HepG2 (cell line): ENCODE data around the gene ZBTB45. TPM values are rescaled to one million over a fixed set of nuclear protein-coding genes. Genes with fewer than 3 reads are reported as not detected.

Source experiments
- ATAC-seq: fragments of 200-7000 bp; cut with Tn5 transposase; 3 replicates; pipeline ENCODE4 v1.9.1; 2020; ENCODE audit warnings: mild to moderate bottlenecking, moderate library complexity
- BruUV-seq: library from RNA; stranded (reverse); fragments of 400-500 nt; replicated peaks from 2 replicates; lab custom pipeline; 2021; lab: Mats Ljungman, UMichigan
- CTCF ChIA-PET: fragments of 300-600 bp; formaldehyde crosslinking; extraction: SDS; loops from one replicate; lab custom pipeline; 2021; ENCODE audit warnings: low total read pairs, inconsistent platforms, low intra/inter-chr PET ratio; lab: Yijun Ruan, JAX
- POLR2A ChIA-PET: fragments of 350-600 bp; sonication (Branson Sonifier 250); formaldehyde crosslinking; loops from one replicate; lab custom pipeline; 2020; ENCODE audit warnings: antibody characterized with exemption, inconsistent platforms; lab: Yijun Ruan, JAX
- DNase-seq: peaks from one replicate; pipeline ENCODE4 v3.0.0-alpha.2; 2015; ENCODE audit warnings: low spot score
- FAIRE-seq: peaks from 3 replicates; lab custom pipeline; 2011; peaks lifted over from hg19 to GRCh38; lab: Jason Lieb, UNC
- H2AFZ ChIP-seq: one replicate; pipeline ENCODE4 v1.6.1; 2011; ENCODE audit warnings: low read length, inconsistent platforms
- H3K27ac ChIP-seq: fragments of 300-600 bp; 3 replicates; pipeline ENCODE4 v1.8.0; 2011; ENCODE audit warnings: mixed run types, mild to moderate bottlenecking, mixed read lengths, low read length, inconsistent platforms; ENCODE audit not compliant: insufficient read depth; ENCODE audit errors: extremely low read length
- H3K27me3 ChIP-seq, 2 experiments: fragments of 200-600 bp in 1 of 2; 2 replicates in 1 of 2; 3 replicates in 1 of 2; pipeline versions ENCODE4 v1.6.0 to v1.8.0; 2011; ENCODE audit warnings: low read length in 2 of 2, mild to moderate bottlenecking in 2 of 2, moderate library complexity in 2 of 2, inconsistent platforms in 1 of 2; ENCODE audit not compliant: insufficient read depth in 2 of 2, control insufficient read depth in 1 of 2
- H3K36me3 ChIP-seq, 2 experiments: fragments of 200-600 bp in 1 of 2; replicated peaks in 1 of 2; 2 replicates in 1 of 2; 3 replicates in 1 of 2; pipeline versions ENCODE4 v1.5.1 to v1.8.0; 2011; ENCODE audit warnings: low read length in 2 of 2, inconsistent platforms in 1 of 2; ENCODE audit not compliant: insufficient read depth in 2 of 2, control insufficient read depth in 1 of 2
- H3K4me1 ChIP-seq: 2 replicates; pipeline ENCODE4 v1.5.1; 2012; ENCODE audit warnings: low read length, inconsistent platforms; ENCODE audit not compliant: insufficient read depth
- H3K4me2 ChIP-seq: 2 replicates; pipeline ENCODE4 v1.6.0; 2011; ENCODE audit warnings: low read depth, low read length, inconsistent platforms
- H3K4me3 ChIP-seq, 3 experiments: fragments of 200-600 bp in 1 of 3; sonication (generic), shearing (Covaris generic) in 1 of 3; replicated peaks in 1 of 3; 2 replicates each; pipeline ENCODE4 v1.5.1; 2011 to 2016; ENCODE audit warnings: low read length in 3 of 3, inconsistent platforms in 2 of 3, low read depth in 2 of 3, mild to moderate bottlenecking in 2 of 3, control low read depth in 1 of 3, mixed read lengths in 1 of 3; ENCODE audit not compliant: insufficient read depth in 1 of 3
- H3K79me2 ChIP-seq: one replicate; pipeline ENCODE4 v1.6.1; 2011; ENCODE audit warnings: low read length, inconsistent platforms; ENCODE audit not compliant: insufficient read depth
- H3K9ac ChIP-seq: 2 replicates; pipeline ENCODE4 v1.6.0; 2011; ENCODE audit warnings: mild to moderate bottlenecking, low read depth, low read length, inconsistent platforms; ENCODE audit not compliant: insufficient read depth
- H3K9me3 ChIP-seq: 2 replicates; pipeline ENCODE4 v1.5.1; 2012; ENCODE audit warnings: mild to moderate bottlenecking, low read length
- H4K20me1 ChIP-seq: 2 replicates; pipeline ENCODE4 v1.6.0; 2011; ENCODE audit warnings: inconsistent platforms, mild to moderate bottlenecking, low read length, moderate library complexity; ENCODE audit not compliant: insufficient read depth
- AGO2 ChIP-seq: fragments of 200-400 bp; formaldehyde crosslinking; optimal IDR thresholded peaks from 2 replicates; pipeline ENCODE3; 2017; ENCODE audit warnings: mild to moderate bottlenecking, low read depth, low read length, moderate library complexity
- ASH2L ChIP-seq: fragments of 300-600, 200-600 bp; sonication (generic); IDR thresholded peaks from 2 replicates; pipeline ENCODE4 v1.7.0; 2017; ENCODE audit warnings: low read depth, mild to moderate bottlenecking, moderate library complexity, mixed read lengths, low read length; ENCODE audit not compliant: insufficient read length
- FOXC1 ChIP-seq: sonication (generic); formaldehyde crosslinking; IDR thresholded peaks from 2 replicates; pipeline ENCODE4 v1.8.0; 2022; ENCODE audit warnings: mild to moderate bottlenecking, missing genetic modification reagents, borderline replicate concordance
- HMG20B ChIP-seq: conservative IDR thresholded peaks from 2 replicates; pipeline ENCODE4 v1.6.1; 2016; ENCODE audit warnings: missing genetic modification reagents, missing compliant biosample characterization
- HOXA9 ChIP-seq: sonication (generic); formaldehyde crosslinking; IDR thresholded peaks from 2 replicates; pipeline ENCODE4 v1.8.1; 2022; ENCODE audit warnings: missing genetic modification reagents, mild to moderate bottlenecking, moderate library complexity, borderline replicate concordance
- IRX3 ChIP-seq: sonication (generic); formaldehyde crosslinking; IDR thresholded peaks from 2 replicates; pipeline ENCODE4 v1.8.1; 2023; ENCODE audit warnings: mild to moderate bottlenecking, low read depth, missing genetic modification reagents, borderline replicate concordance
- KAT2B ChIP-seq: fragments of 150-350 bp; IDR thresholded peaks from 2 replicates; pipeline ENCODE4 v1.6.1; 2014; ENCODE audit warnings: low read depth, low read length, borderline replicate concordance
- MAF1 ChIP-seq: sonication (generic); formaldehyde crosslinking; IDR thresholded peaks from 2 replicates; pipeline ENCODE4 v1.5.0; 2020; ENCODE audit warnings: missing genetic modification reagents, borderline replicate concordance
- POLR2A ChIP-seq, 2 experiments: IDR thresholded peaks; 2 replicates each; pipeline ENCODE4 v1.6.1; 2011; ENCODE audit warnings: low read depth in 2 of 2, low read length in 2 of 2, mild to moderate bottlenecking in 1 of 2, moderate library complexity in 1 of 2; ENCODE audit not compliant: insufficient read depth in 1 of 2
- RBFOX2 ChIP-seq: fragments of 200-400 bp; formaldehyde crosslinking; IDR thresholded peaks from 2 replicates; pipeline ENCODE4 v1.6.1; 2017; ENCODE audit warnings: low read depth, mild to moderate bottlenecking, low read length
- RFX5 ChIP-seq: IDR thresholded peaks from 2 replicates; pipeline ENCODE4 v1.6.1; 2011; ENCODE audit warnings: low read depth, low read length, improper control_type of control experiment
- RNF2 ChIP-seq: fragments of 450-650 bp; conservative IDR thresholded peaks from 2 replicates; pipeline ENCODE4 v1.6.1; 2016; ENCODE audit warnings: low read depth
- SALL1 ChIP-seq: sonication (generic); formaldehyde crosslinking; IDR thresholded peaks from 2 replicates; pipeline ENCODE4 v1.8.0; 2022; ENCODE audit warnings: mild to moderate bottlenecking, missing genetic modification reagents
- SKIL ChIP-seq: sonication (generic); formaldehyde crosslinking; IDR thresholded peaks from 2 replicates; pipeline ENCODE4 v1.8.0; 2022; ENCODE audit warnings: missing genetic modification reagents, mild to moderate bottlenecking, moderate library complexity, borderline replicate concordance
- UBTF ChIP-seq: sonication (generic); formaldehyde crosslinking; IDR thresholded peaks from 2 replicates; pipeline ENCODE4 v1.4.0; 2020; ENCODE audit warnings: mild to moderate bottlenecking, missing genetic modification reagents
- YY1 ChIP-seq: IDR thresholded peaks from 2 replicates; pipeline ENCODE4 v1.6.1; 2011; ENCODE audit warnings: low read length, low read depth, moderate library complexity, mild to moderate bottlenecking; ENCODE audit not compliant: insufficient read depth, insufficient replicate concordance
- ZFP82 ChIP-seq: sonication (generic); formaldehyde crosslinking; IDR thresholded peaks from 2 replicates; pipeline ENCODE4 v1.5.1; 2020; ENCODE audit warnings: mild to moderate bottlenecking, missing genetic modification reagents, borderline replicate concordance
- ZNF761 ChIP-seq: sonication (generic); formaldehyde crosslinking; conservative IDR thresholded peaks from 2 replicates; pipeline ENCODE4 v1.4.0; 2020; ENCODE audit warnings: mild to moderate bottlenecking, missing genetic modification reagents
- ZSCAN21 ChIP-seq: sonication (generic); formaldehyde crosslinking; IDR thresholded peaks from 2 replicates; pipeline ENCODE4 v1.8.0; 2022; ENCODE audit warnings: mild to moderate bottlenecking, missing genetic modification reagents, moderate library complexity, borderline replicate concordance
- ZZZ3 ChIP-seq: sonication (generic); formaldehyde crosslinking; IDR thresholded peaks from 2 replicates; pipeline ENCODE4 v1.4.0; 2020; ENCODE audit warnings: missing genetic modification reagents, mild to moderate bottlenecking, borderline replicate concordance
- WGBS: methylation state at CpG from one replicate; pipeline ENCODE4 v1.1.6; 2017; ENCODE audit warnings: low lambda C conversion rate; 5-methylcytosine and 5-hydroxymethylcytosine counted together
- in situ Hi-C: cut with HindIII; loops from 2 replicates; pipeline ENCODE4 v1.10.0; 2017; ENCODE audit warnings: low pct_unique_long_range_greater_than_20kb; ENCODE audit not compliant: extremely low pct_ligation_motif_present
- intact Hi-C: fragments of 100-400 bp; cut with micrococcal nuclease; formaldehyde crosslinking; loops from one replicate; pipeline ENCODE4 v1.10.0; 2022; ENCODE audit not compliant: unreplicated experiment
- polyA plus RNA-seq, 8 experiments: library from polyadenylated mRNA; depleted of rRNA in 3 of 8; stranded (reverse) in 7 of 8; unstranded in 1 of 8; fragments of >200 nt; fragmentation: Illumina TruSeq in 4 of 8; extraction: Trizol in 4 of 8; gene quantifications; 2 replicates each; pipeline versions ENCODE4 v1.2.1 to v1.2.3, GENCODE V29; 2011 to 2016; ENCODE audit warnings: low read depth in 4 of 8, missing spikeins in 1 of 8, mixed read lengths in 1 of 8; ENCODE audit not compliant: insufficient read depth in 1 of 8
- total RNA-seq, 5 experiments: library from RNA; depleted of rRNA; stranded (reverse); fragments of >200 nt; fragmentation: Illumina TruSeq; extraction: Trizol; gene quantifications; 2 replicates each; pipeline ENCODE4 v1.2.3, GENCODE V29; 2016; ENCODE audit warnings: low read depth in 1 of 5

ZBTB45 gene
- total and polyA plus RNA-seq, 2 of the 13 experiments (the other 11 are each of a cell fraction or from before 2014, with no cell fraction given): 3.0 to 3.7 TPM

GRCh38 chr19:58544591-58545285 is 25.1 kb upstream of the ZBTB45 start:
- intact Hi-C loops: no loop called here
- peaks cover 38% of the 10 kb centered on the region for H3K79me2 ChIP-seq
- no peak overlapping the region for H2AFZ ChIP-seq
- peak overlapping the region; percentile 91 to 99 (median 96) for H3K4me3 ChIP-seq
- peak overlapping the region; percentile 97 for H3K4me2 ChIP-seq
- in situ Hi-C loops: no loop called here
- peaks cover 35% of the 10 kb centered on the region for H4K20me1 ChIP-seq
- ChIA-PET POLR2A (interaction anchor here (0.6 to 3.6 kb wide), 13 partner anchors 9 to 228 kb away, joined by 3 to 59 read pairs (median 11); partner anchors contain the start of genes CHMP2A, MZF1, UBE2M and ZBTB45), CTCF (no interaction called here)
- H3K9ac ChIP-seq: peak overlapping the region; percentile 85
- peak overlapping the region; percentile 80 for H3K27ac ChIP-seq
- no peak for FAIRE-seq
- no TSS peak for BruUV-seq
- DNase-seq: no peak
- peak; percentile 14 for ATAC-seq
- no peaks in the 10 kb centered on the region for H3K9me3 ChIP-seq
- WGBS: 0% methylated on average over 7 of the region's 92 CpGs
- no peaks in the 10 kb centered on the region; a peak in 2 of 5 replicates for H3K27me3 ChIP-seq
- peaks cover 27 to 40% of the 10 kb centered on the region in 2 experiments for H3K36me3 ChIP-seq
- peaks cover 24% of the 10 kb centered on the region for H3K4me1 ChIP-seq
- TF ChIP-seq RFX5 (no peak), IRX3 (0 out of 2 replicates have a peak, but pooled peaks have one; percentile 10), POLR2A (IDR thresholded peaks at IDR 0.05; ENCODE audit: insufficient read depth in 1 of 2, low read depth in 2 of 2, low read length in 2 of 2) (0 out of 4 replicates have a peak, but pooled peaks of 1 of the 2 experiments have one; percentile 9), ZNF761 (CRISPR knock-in tag) (no peak), AGO2 (peak; percentile 95), ZZZ3 (CRISPR knock-in tag) (no peak), KAT2B (no peak), RNF2 (0 out of 2 replicates have a peak, but pooled peaks have one; percentile 58), YY1 (peak; percentile 85), RBFOX2 (peak; percentile 67), SALL1 (CRISPR knock-in tag) (peak; percentile 22; the same call in 1 of the 2 replicates), HMG20B (CRISPR knock-in tag) (no peak), ZFP82 (CRISPR knock-in tag) (peak; percentile 39; the same call in 1 of the 2 replicates), FOXC1 (CRISPR knock-in tag) (0 out of 2 replicates have a peak, but pooled peaks have one; percentile 22), ZSCAN21 (no peak), MAF1 (no peak), UBTF (peak; percentile 0; the same call in 1 of the 2 replicates), ASH2L (no peak), HOXA9 (CRISPR knock-in tag) (0 out of 2 replicates have a peak, but pooled peaks have one; percentile 63), SKIL (CRISPR knock-in tag) (0 out of 2 replicates have a peak, but pooled peaks have one; percentile 6)
